ENCODE data around the gene CPA5.

CPA5 gene

DNA sequence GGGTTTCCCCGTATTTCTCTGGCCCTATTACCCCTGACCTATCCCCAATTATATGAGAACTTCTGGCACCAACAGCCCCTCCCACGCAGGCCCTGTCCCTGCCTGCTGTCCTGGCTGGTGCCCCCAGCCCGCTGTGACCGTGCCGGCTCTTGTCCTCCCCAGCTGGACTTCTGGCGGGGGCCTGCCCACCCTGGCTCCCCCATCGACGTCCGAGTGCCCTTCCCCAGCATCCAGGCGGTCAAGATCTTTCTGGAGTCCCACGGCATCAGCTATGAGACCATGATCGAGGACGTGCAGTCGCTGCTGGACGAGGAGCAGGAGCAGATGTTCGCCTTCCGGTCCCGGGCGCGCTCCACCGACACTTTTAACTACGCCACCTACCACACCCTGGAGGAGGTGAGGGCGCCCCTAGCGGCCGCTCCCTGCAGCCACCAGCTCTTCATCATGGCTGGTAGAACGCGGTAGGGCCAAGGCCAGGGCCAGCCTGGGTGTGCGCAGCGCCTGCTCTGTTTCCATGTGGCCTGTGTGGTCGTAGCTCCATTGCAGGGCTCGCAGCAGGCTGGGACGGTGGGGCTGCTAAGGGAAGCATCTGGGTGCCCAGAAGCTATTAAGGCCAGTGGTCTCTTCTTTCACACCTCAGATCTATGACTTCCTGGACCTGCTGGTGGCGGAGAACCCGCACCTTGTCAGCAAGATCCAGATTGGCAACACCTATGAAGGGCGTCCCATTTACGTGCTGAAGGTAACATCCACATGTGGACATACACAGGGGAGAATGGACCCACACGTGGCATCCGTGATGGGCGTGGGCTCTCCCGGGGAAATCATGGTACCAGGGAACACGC lies 37.1 kb downstream of the CPA5 start:
- H3K4me3 ChIP-seq (ENCODE audit: control insufficient read depth, low read depth, low read length): no peak overlapping the region
- TF ChIP-seq, protein P1, sequence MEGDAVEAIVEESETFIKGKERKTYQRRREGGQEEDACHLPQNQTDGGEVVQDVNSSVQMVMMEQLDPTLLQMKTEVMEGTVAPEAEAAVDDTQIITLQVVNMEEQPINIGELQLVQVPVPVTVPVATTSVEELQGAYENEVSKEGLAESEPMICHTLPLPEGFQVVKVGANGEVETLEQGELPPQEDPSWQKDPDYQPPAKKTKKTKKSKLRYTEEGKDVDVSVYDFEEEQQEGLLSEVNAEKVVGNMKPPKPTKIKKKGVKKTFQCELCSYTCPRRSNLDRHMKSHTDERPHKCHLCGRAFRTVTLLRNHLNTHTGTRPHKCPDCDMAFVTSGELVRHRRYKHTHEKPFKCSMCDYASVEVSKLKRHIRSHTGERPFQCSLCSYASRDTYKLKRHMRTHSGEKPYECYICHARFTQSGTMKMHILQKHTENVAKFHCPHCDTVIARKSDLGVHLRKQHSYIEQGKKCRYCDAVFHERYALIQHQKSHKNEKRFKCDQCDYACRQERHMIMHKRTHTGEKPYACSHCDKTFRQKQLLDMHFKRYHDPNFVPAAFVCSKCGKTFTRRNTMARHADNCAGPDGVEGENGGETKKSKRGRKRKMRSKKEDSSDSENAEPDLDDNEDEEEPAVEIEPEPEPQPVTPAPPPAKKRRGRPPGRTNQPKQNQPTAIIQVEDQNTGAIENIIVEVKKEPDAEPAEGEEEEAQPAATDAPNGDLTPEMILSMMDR (conservative IDR thresholded peaks at IDR 0.05; ENCODE audit: control insufficient read depth, insufficient read depth, low read depth, low read length): no peak
- DNase-seq (ENCODE audit: low read depth): no peak

DNA sequence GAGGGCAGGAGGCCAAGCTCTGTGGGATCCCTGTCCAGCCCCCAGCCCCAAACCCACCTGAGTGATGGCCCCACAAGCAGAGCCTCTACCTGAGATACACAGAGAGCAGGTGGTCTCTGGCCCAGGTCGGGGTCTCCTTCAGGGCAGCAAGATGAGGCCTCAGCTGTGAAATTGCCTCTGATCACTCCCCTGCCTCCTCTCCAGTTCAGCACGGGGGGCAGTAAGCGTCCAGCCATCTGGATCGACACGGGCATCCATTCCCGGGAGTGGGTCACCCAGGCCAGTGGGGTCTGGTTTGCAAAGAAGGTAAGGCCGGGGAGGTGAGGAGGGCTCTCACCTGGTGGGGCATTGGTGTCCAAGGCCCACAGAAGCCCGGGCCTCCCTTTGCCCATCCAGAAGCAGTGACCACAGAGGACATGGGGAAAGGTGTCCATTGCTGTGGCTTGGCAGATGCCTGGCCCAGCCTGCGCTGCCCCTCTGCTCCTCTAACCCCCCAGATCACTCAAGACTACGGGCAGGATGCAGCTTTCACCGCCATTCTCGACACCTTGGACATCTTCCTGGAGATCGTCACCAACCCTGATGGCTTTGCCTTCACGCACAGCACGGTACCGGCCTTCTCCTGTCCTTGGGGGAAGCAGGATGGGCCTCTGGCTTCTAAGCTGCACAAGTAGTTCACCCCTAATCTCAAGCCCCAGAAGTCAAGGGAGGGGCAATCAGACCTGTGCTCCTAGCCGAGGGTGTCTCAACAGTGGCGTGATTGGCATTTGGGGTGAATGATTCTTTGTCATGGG lies 38.8 kb downstream of the CPA5 start:
- no peak for DNase-seq (ENCODE audit: low read depth)
- TF ChIP-seq, protein P1 (conservative IDR thresholded peaks at IDR 0.05; ENCODE audit: control insufficient read depth, insufficient read depth, low read depth, low read length): no peak

DNA sequence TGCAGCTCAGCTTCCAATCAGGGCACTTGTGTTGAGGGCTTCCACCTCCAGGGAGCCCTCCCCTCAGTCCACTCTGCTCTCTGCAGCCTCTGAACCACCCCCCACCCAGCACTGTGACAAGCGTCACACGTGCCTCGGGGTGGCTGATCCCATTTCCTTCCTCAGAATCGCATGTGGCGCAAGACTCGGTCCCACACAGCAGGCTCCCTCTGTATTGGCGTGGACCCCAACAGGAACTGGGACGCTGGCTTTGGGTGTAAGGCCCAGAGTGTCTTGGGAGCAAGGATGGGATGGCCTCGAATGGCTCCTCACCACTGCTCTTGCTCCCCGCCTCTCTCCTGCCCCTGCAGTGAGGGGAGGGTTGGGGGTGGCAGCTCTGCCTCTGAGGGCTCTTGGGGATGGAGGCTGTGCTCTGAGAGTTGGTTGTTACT lies 39.8 kb downstream of the CPA5 start:
- DNase-seq (ENCODE audit: low read depth): no peak
- H3K4me3 ChIP-seq (ENCODE audit: control insufficient read depth, low read depth, low read length): no peak overlapping the region
- TF ChIP-seq, protein P1 (conservative IDR thresholded peaks at IDR 0.05; ENCODE audit: control insufficient read depth, insufficient read depth, low read depth, low read length): no peak

More for the DNA sequence above, 38.8 kb downstream of the CPA5 start:
- no peak overlapping the region for H3K4me3 ChIP-seq (ENCODE audit: control insufficient read depth, low read depth, low read length)

- H3K4me3 ChIP-seq (ENCODE audit: control insufficient read depth, low read depth, low read length): no peak overlapping the region
- TF ChIP-seq, protein P1 (conservative IDR thresholded peaks at IDR 0.05; ENCODE audit: control insufficient read depth, insufficient read depth, low read depth, low read length): no peak
- no peak for DNase-seq (ENCODE audit: low read depth)
Measured at GRCh38 chr7:130384841-130385599, 40.4 kb downstream of the CPA5 start.

DNA sequence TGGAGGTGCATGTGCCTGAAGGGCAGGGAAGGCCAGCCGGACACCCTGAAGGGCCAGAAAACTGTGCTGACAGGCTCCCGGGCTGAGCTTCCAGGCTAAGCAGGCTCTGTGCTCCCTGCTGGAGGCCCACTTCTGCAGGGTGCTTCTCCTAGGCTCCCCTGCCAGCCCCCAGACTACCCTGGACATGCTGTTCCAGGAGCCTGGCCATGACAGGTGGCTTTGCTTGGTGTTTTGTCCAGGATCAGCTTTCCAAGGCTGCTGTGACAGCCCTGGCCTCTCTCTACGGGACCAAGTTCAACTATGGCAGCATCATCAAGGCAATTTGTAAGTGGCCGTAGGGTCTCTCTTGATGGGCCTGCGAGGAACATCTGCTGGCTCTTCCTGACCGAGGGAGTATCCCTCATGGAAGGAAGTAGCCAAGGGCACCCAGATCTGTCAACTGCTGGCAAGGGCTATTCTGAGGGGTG lies 41.0 kb downstream of the CPA5 start:
- no peak overlapping the region for H3K4me3 ChIP-seq (ENCODE audit: control insufficient read depth, low read depth, low read length)
- TF ChIP-seq, protein P1 (conservative IDR thresholded peaks at IDR 0.05; ENCODE audit: control insufficient read depth, insufficient read depth, low read depth, low read length): no peak
- DNase-seq (ENCODE audit: low read depth): no peak

DNA sequence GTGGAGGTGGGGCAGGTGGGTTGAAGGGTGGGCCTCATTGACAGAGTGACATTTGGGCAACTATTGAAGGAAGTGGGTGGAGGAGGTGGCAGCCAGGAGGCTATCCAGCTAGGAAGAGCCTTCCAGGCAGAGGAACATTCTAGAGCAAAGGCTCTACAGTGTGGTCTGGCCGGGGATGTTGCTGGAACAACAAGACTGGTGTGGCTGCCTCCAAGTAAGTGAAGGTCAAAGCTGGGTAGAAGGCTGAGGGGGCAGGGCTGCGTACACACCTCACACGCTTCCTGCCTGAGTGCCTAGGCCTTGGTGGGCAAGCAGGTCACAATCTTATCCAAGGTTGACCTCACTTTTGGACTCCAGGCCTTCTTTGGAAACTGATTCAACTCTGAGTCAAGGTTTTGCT lies 42.3 kb downstream of the CPA5 start:
- DNase-seq (ENCODE audit: low read depth): no peak
- TF ChIP-seq, protein P1 (conservative IDR thresholded peaks at IDR 0.05; ENCODE audit: control insufficient read depth, insufficient read depth, low read depth, low read length): no peak
- no peak overlapping the region for H3K4me3 ChIP-seq (ENCODE audit: control insufficient read depth, low read depth, low read length)
